Panc1 (cell line): ENCODE measurements around the gene TMEM132C. TPM values are rescaled to one million over a fixed set of nuclear protein-coding genes. Genes with fewer than 3 reads are reported as not detected.

ENCODE experiments used
- ATAC-seq: fragments of 200-7000 bp; cut with Tn5 transposase; 2 replicates; pipeline ENCODE4 v1.9.1; 2020; ENCODE audit warnings: mild to moderate bottlenecking, moderate library complexity
- BruUV-seq: library from RNA; stranded (reverse); fragments of 400-500 nt; replicated peaks from 2 replicates; lab custom pipeline; 2021; lab: Mats Ljungman, UMichigan
- CTCF ChIA-PET: fragments of 300-600 bp; sonication (Branson Sonifier 250); formaldehyde crosslinking; loops from one replicate; lab custom pipeline; 2022; ENCODE audit warnings: antibody characterized with exemption; lab: Charles Lee
- POLR2A ChIA-PET: fragments of 300-600 bp; sonication (Branson Sonifier 250); formaldehyde crosslinking; loops from one replicate; lab custom pipeline; 2022; ENCODE audit warnings: antibody characterized with exemption; lab: Charles Lee
- DNase-seq: peaks from one replicate; pipeline ENCODE4 v3.0.0-alpha.2; 2010; ENCODE audit warnings: low read depth, low spot score
- H3K27ac ChIP-seq: 2 replicates; pipeline ENCODE4 v1.5.1; 2011; ENCODE audit warnings: mild to moderate bottlenecking, low read length, inconsistent platforms
- H3K27me3 ChIP-seq: fragments of 200-500 bp; sonication (Bioruptor generic); 2 replicates; pipeline ENCODE4 v1.6.0; 2014; ENCODE audit warnings: low read length, inconsistent platforms; ENCODE audit not compliant: control insufficient read depth, insufficient read depth
- H3K36me3 ChIP-seq: fragments of 200-500 bp; sonication (Bioruptor generic); 2 replicates; pipeline ENCODE4 v1.5.1; 2014; ENCODE audit warnings: inconsistent platforms, mild to moderate bottlenecking, low read length, moderate library complexity; ENCODE audit not compliant: control insufficient read depth, insufficient read depth
- H3K4me1 ChIP-seq: 2 replicates; pipeline ENCODE4 v1.5.1; 2011; ENCODE audit warnings: inconsistent platforms, mild to moderate bottlenecking, low read length, moderate library complexity; ENCODE audit not compliant: control insufficient read depth, insufficient read depth
- H3K4me3 ChIP-seq, 2 experiments: 2 replicates each; pipeline ENCODE4 v1.5.1; 2011 to 2012; ENCODE audit warnings: low read depth in 2 of 2, low read length in 2 of 2, mild to moderate bottlenecking in 2 of 2, inconsistent platforms in 1 of 2, moderate library complexity in 1 of 2
- H3K9me3 ChIP-seq: fragments of 200-500 bp; sonication (Bioruptor generic); 2 replicates; pipeline ENCODE4 v1.5.1; 2014; ENCODE audit warnings: low read depth, mild to moderate bottlenecking, inconsistent platforms, low read length, moderate library complexity; ENCODE audit not compliant: control insufficient read depth, insufficient read depth
- POLR2AphosphoS5 ChIP-seq: IDR thresholded peaks from 2 replicates; pipeline ENCODE4 v1.6.1; 2012; ENCODE audit warnings: mild to moderate bottlenecking, low read depth, low read length, moderate library complexity
- SIN3A ChIP-seq: IDR thresholded peaks from 2 replicates; pipeline ENCODE4 v1.6.1; 2012; ENCODE audit warnings: low read depth, mild to moderate bottlenecking, low read length, moderate library complexity, borderline replicate concordance; ENCODE audit not compliant: insufficient read depth
- TCF7L2 ChIP-seq: IDR thresholded peaks from 2 replicates; pipeline ENCODE4 v1.6.1; 2011; ENCODE audit warnings: mild to moderate bottlenecking, low read depth, low read length, inconsistent platforms
- in situ Hi-C: cut with HindIII; loops from 2 replicates; pipeline ENCODE4 v1.10.0; 2016; ENCODE audit warnings: low sequenced_read_pairs, low pct_unique_long_range_greater_than_20kb
- intact Hi-C: fragments of 100-400 bp; cut with micrococcal nuclease; formaldehyde crosslinking; loops from one replicate; pipeline ENCODE4 v1.10.0; 2022; ENCODE audit not compliant: unreplicated experiment
- total RNA-seq: library from RNA; stranded (reverse); gene quantifications from one replicate; pipeline ENCODE4 v1.2.1, GENCODE V29; 2021; ENCODE audit not compliant: unreplicated experiment
- TF ChIP-seq, protein P1 (sequence below): fragments of 450-650 bp; IDR thresholded peaks from 2 replicates; pipeline ENCODE4 v1.5.1; 2017; ENCODE audit warnings: mild to moderate bottlenecking
- TF ChIP-seq, protein P2 (sequence below), 2 experiments: IDR thresholded peaks; 2 replicates each; pipeline ENCODE4 v1.6.1; 2011 to 2012; ENCODE audit warnings: low read depth in 2 of 2, control low read depth in 1 of 2, low read length in 1 of 2, mild to moderate bottlenecking in 1 of 2, moderate library complexity in 1 of 2; ENCODE audit not compliant: insufficient read depth in 1 of 2

The TMEM132C gene
- total RNA-seq, 1 experiment from 2014 or later, result not detected

GRCh38 chr12:128613837-128614590 is 347.0 kb downstream of the TMEM132C start:
- BruUV-seq, result no TSS peak
- ChIA-PET CTCF (no interaction called here), POLR2A (no interaction called here)
- Histone ChIP-seq H3K27me3 (no peaks in the 10 kb centered on the region), H3K27ac (no peak overlapping the region), H3K36me3 (no peaks in the 10 kb centered on the region), H3K9me3 (no peaks in the 10 kb centered on the region), H3K4me1 (no peaks in the 10 kb centered on the region), H3K4me3 (no peak overlapping the region)
- in situ Hi-C loops (no loop called here), intact Hi-C loops (no loop called here)
- no peak for DNase-seq
- no peak for ATAC-seq
- no peak for TF ChIP-seq TCF7L2
- TF ChIP-seq, protein P1, sequence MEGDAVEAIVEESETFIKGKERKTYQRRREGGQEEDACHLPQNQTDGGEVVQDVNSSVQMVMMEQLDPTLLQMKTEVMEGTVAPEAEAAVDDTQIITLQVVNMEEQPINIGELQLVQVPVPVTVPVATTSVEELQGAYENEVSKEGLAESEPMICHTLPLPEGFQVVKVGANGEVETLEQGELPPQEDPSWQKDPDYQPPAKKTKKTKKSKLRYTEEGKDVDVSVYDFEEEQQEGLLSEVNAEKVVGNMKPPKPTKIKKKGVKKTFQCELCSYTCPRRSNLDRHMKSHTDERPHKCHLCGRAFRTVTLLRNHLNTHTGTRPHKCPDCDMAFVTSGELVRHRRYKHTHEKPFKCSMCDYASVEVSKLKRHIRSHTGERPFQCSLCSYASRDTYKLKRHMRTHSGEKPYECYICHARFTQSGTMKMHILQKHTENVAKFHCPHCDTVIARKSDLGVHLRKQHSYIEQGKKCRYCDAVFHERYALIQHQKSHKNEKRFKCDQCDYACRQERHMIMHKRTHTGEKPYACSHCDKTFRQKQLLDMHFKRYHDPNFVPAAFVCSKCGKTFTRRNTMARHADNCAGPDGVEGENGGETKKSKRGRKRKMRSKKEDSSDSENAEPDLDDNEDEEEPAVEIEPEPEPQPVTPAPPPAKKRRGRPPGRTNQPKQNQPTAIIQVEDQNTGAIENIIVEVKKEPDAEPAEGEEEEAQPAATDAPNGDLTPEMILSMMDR, result no peak; the same call in 1 of the 2 replicates
- no peak for TF ChIP-seq POLR2AphosphoS5
- no peak for TF ChIP-seq SIN3A
- TF ChIP-seq, protein P2, sequence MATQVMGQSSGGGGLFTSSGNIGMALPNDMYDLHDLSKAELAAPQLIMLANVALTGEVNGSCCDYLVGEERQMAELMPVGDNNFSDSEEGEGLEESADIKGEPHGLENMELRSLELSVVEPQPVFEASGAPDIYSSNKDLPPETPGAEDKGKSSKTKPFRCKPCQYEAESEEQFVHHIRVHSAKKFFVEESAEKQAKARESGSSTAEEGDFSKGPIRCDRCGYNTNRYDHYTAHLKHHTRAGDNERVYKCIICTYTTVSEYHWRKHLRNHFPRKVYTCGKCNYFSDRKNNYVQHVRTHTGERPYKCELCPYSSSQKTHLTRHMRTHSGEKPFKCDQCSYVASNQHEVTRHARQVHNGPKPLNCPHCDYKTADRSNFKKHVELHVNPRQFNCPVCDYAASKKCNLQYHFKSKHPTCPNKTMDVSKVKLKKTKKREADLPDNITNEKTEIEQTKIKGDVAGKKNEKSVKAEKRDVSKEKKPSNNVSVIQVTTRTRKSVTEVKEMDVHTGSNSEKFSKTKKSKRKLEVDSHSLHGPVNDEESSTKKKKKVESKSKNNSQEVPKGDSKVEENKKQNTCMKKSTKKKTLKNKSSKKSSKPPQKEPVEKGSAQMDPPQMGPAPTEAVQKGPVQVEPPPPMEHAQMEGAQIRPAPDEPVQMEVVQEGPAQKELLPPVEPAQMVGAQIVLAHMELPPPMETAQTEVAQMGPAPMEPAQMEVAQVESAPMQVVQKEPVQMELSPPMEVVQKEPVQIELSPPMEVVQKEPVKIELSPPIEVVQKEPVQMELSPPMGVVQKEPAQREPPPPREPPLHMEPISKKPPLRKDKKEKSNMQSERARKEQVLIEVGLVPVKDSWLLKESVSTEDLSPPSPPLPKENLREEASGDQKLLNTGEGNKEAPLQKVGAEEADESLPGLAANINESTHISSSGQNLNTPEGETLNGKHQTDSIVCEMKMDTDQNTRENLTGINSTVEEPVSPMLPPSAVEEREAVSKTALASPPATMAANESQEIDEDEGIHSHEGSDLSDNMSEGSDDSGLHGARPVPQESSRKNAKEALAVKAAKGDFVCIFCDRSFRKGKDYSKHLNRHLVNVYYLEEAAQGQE (IDR thresholded peaks at IDR 0.05; ENCODE audit: insufficient read depth in 1 of 2, low read depth in 2 of 2, low read length in 1 of 2), result no peak

DNA sequence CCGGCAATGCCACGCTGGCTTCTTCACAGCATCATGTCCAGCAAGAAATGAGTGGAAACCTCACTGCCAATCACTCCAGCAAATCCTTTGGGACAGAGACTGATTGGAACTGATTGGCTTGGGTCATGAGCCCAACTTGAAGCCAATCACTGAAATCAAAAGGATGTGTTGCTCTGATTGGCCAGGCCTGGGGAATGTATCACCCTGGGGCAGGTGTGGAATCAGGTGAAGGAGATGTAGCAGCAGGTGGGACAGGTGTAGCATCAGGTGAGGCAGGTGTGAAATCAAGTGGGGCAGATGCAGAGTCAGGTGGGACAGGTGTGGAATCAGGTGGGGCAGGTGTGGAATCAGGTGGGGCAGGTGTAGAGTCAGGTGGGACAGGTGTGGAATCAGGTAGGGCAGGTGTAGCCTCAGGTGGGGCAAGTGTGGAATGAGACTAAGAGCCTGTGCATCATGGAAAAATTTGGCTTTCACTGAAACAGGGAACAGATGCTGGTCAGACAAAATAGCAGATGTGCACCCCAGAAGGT is 350.4 kb downstream of the TMEM132C start:
- BruUV-seq, result no TSS peak
- no peaks in the 10 kb centered on the region for H3K27me3 ChIP-seq
- POLR2A ChIA-PET, result no interaction called here
- ATAC-seq (no peak), DNase-seq (no peak)
- no peaks in the 10 kb centered on the region for H3K9me3 ChIP-seq
- no peak overlapping the region for H3K27ac ChIP-seq
- H3K4me3 ChIP-seq, result no peak overlapping the region
- in situ Hi-C loops, result no loop called here
- TF ChIP-seq POLR2AphosphoS5, result no peak
- TF ChIP-seq TCF7L2, result no peak
- TF ChIP-seq, protein P1, result no peak
- no peak for TF ChIP-seq SIN3A
- TF ChIP-seq, protein P2 (IDR thresholded peaks at IDR 0.05; ENCODE audit: insufficient read depth in 1 of 2, low read depth in 2 of 2, low read length in 1 of 2), result no peak
- no peaks in the 10 kb centered on the region for H3K4me1 ChIP-seq
- no peaks in the 10 kb centered on the region for H3K36me3 ChIP-seq
- intact Hi-C loops, result no loop called here
- CTCF ChIA-PET, result no interaction called here
